NCI-H1694 (cell line): ENCODE results near the gene SLC35F3.
A peak's percentile ranks its signal among the peaks of the same experiment; 100 is the strongest.
"Not testable (repeated sequence)": the region's sequence is repeated elsewhere in the genome, so short reads cannot be mapped to it uniquely, and the experiment has no call there.

Source experiments
- DNase-seq: peaks from one replicate; lab custom pipeline; 2025; lab: John Stamatoyannopoulos, UW

Gene SLC35F3

GRCh38 chr1:234107416-234108021 lies 203.0 kb downstream of the SLC35F3 start:
- no peak for DNase-seq

- no peak for DNase-seq
These were observed 204.4 kb downstream of the SLC35F3 start for GRCh38 chr1:234108921-234109320.

GRCh38 chr1:234109840-234110239 lies 205.4 kb downstream of the SLC35F3 start:
- no peak for DNase-seq

- no peak for DNase-seq
These were observed 207.1 kb downstream of the SLC35F3 start for GRCh38 chr1:234111458-234112142.

- DNase-seq = peak; percentile 68
These were observed 210.3 kb downstream of the SLC35F3 start for GRCh38 chr1:234114648-234115307.

- no peak for DNase-seq
These were observed 214.4 kb downstream of the SLC35F3 start for GRCh38 chr1:234118911-234119310.

GRCh38 chr1:234119431-234119830 lies 215.0 kb downstream of the SLC35F3 start:
- DNase-seq = no peak

- no peak for DNase-seq
These were observed 216.0 kb downstream of the SLC35F3 start for GRCh38 chr1:234120327-234120944.

- not testable (repeated sequence) for DNase-seq
These were observed 217.2 kb downstream of the SLC35F3 start for GRCh38 chr1:234121659-234122058.

- not testable (repeated sequence) for DNase-seq
These were observed 218.1 kb downstream of the SLC35F3 start for GRCh38 chr1:234122571-234122970.

GRCh38 chr1:234123867-234124266 lies 219.4 kb downstream of the SLC35F3 start:
- no peak for DNase-seq

- no peak for DNase-seq
These were observed 220.8 kb downstream of the SLC35F3 start for GRCh38 chr1:234125283-234125682.

GRCh38 chr1:234125714-234126113 lies 221.2 kb downstream of the SLC35F3 start:
- no peak for DNase-seq

- no peak for DNase-seq
These were observed 222.7 kb downstream of the SLC35F3 start for GRCh38 chr1:234127026-234127671.

- DNase-seq = no peak
These were observed 228.3 kb downstream of the SLC35F3 start for GRCh38 chr1:234132795-234133194.

GRCh38 chr1:234134878-234135277 lies 230.4 kb downstream of the SLC35F3 start:
- no peak for DNase-seq

GRCh38 chr1:234135501-234135900 lies 231.0 kb downstream of the SLC35F3 start:
- no peak for DNase-seq

- no peak for DNase-seq
These were observed 231.6 kb downstream of the SLC35F3 start for GRCh38 chr1:234136073-234136472.

- DNase-seq = no peak
These were observed 235.5 kb downstream of the SLC35F3 start for GRCh38 chr1:234139966-234140365.

- no peak for DNase-seq
These were observed 235.9 kb downstream of the SLC35F3 start for GRCh38 chr1:234140388-234140787.

GRCh38 chr1:234141006-234141405 lies 236.5 kb downstream of the SLC35F3 start:
- no peak for DNase-seq

GRCh38 chr1:234143681-234144080 lies 239.2 kb downstream of the SLC35F3 start:
- DNase-seq = no peak
